ENCODE results near the gene GLRX5.
"Not testable (repeated sequence)": the region's sequence is repeated elsewhere in the genome, so short reads cannot be mapped to it uniquely, and the experiment has no call there.

GLRX5 gene

GRCh38 chr14:95507701-95508103, 27.1 kb upstream of the GLRX5 start:
- no peaks in the 10 kb centered on the region for H3K36me3 ChIP-seq (ENCODE audit: control insufficient read depth in 2 of 2, insufficient read depth in 2 of 2, low read length in 2 of 2)
- no peak overlapping the region for H3K4me3 ChIP-seq (ENCODE audit: low read length in 2 of 2)
- no peak overlapping the region for H3K9ac ChIP-seq (ENCODE audit: low read depth in 1 of 2, low read length in 2 of 2)
- H3K9me3 ChIP-seq (ENCODE audit: control insufficient read depth in 2 of 2, low read length in 2 of 2), result no peaks in the 10 kb centered on the region
- H3K27ac ChIP-seq (ENCODE audit: low read depth in 2 of 2, low read length in 2 of 2), result peak overlapping the region in 1 of 2 donors; percentile 26
- peaks cover 8 to 10% of the 10 kb centered on the region in 2 donors for H3K4me1 ChIP-seq (ENCODE audit: control insufficient read depth in 2 of 2, insufficient read depth in 2 of 2, low read length in 2 of 2)
- no peaks in the 10 kb centered on the region for H3K27me3 ChIP-seq (ENCODE audit: control insufficient read depth in 2 of 2, insufficient read depth in 2 of 2, low read length in 2 of 2)

- H3K27me3 ChIP-seq (ENCODE audit: control insufficient read depth in 2 of 2, insufficient read depth in 2 of 2, low read length in 2 of 2), result no peaks in the 10 kb centered on the region
- no peaks in the 10 kb centered on the region for H3K9me3 ChIP-seq (ENCODE audit: control insufficient read depth in 2 of 2, low read length in 2 of 2)
- no peak overlapping the region for H3K27ac ChIP-seq (ENCODE audit: low read depth in 2 of 2, low read length in 2 of 2)
- peaks cover 8 to 10% of the 10 kb centered on the region in 2 donors for H3K4me1 ChIP-seq (ENCODE audit: control insufficient read depth in 2 of 2, insufficient read depth in 2 of 2, low read length in 2 of 2)
- no peak overlapping the region for H3K9ac ChIP-seq (ENCODE audit: low read depth in 1 of 2, low read length in 2 of 2)
- H3K4me3 ChIP-seq (ENCODE audit: low read length in 2 of 2), result no peak overlapping the region
- H3K36me3 ChIP-seq (ENCODE audit: control insufficient read depth in 2 of 2, insufficient read depth in 2 of 2, low read length in 2 of 2), result no peaks in the 10 kb centered on the region
Observed at GRCh38 chr14:95508377-95508776, 26.5 kb upstream of the GLRX5 start.

GRCh38 chr14:95509495-95509894, 25.4 kb upstream of the GLRX5 start:
- H3K4me3 ChIP-seq (ENCODE audit: low read length in 2 of 2), result no peak overlapping the region
- no peak overlapping the region for H3K27ac ChIP-seq (ENCODE audit: low read depth in 2 of 2, low read length in 2 of 2)
- no peaks in the 10 kb centered on the region for H3K27me3 ChIP-seq (ENCODE audit: control insufficient read depth in 2 of 2, insufficient read depth in 2 of 2, low read length in 2 of 2)
- H3K36me3 ChIP-seq (ENCODE audit: control insufficient read depth in 2 of 2, insufficient read depth in 2 of 2, low read length in 2 of 2), result no peaks in the 10 kb centered on the region
- no peak overlapping the region for H3K9ac ChIP-seq (ENCODE audit: low read depth in 1 of 2, low read length in 2 of 2)
- H3K9me3 ChIP-seq (ENCODE audit: control insufficient read depth in 2 of 2, low read length in 2 of 2), result no peaks in the 10 kb centered on the region
- peaks cover 11% of the 10 kb centered on the region in 2 donors for H3K4me1 ChIP-seq (ENCODE audit: control insufficient read depth in 2 of 2, insufficient read depth in 2 of 2, low read length in 2 of 2)

- not testable (repeated sequence) for H3K9me3 ChIP-seq (ENCODE audit: control insufficient read depth in 2 of 2, low read length in 2 of 2); H3K27ac ChIP-seq (ENCODE audit: low read depth in 2 of 2, low read length in 2 of 2); H3K36me3 ChIP-seq (ENCODE audit: control insufficient read depth in 2 of 2, insufficient read depth in 2 of 2, low read length in 2 of 2); H3K9ac ChIP-seq (ENCODE audit: low read depth in 1 of 2, low read length in 2 of 2); H3K27me3 ChIP-seq (ENCODE audit: control insufficient read depth in 2 of 2, insufficient read depth in 2 of 2, low read length in 2 of 2); H3K4me3 ChIP-seq (ENCODE audit: low read length in 2 of 2)
- H3K4me1 ChIP-seq (ENCODE audit: control insufficient read depth in 2 of 2, insufficient read depth in 2 of 2, low read length in 2 of 2), result peaks cover 19 to 20% of the 10 kb centered on the region in 2 donors
Observed at GRCh38 chr14:95510344-95510743, 24.5 kb upstream of the GLRX5 start.

GRCh38 chr14:95510804-95511203, 24.0 kb upstream of the GLRX5 start:
- H3K9ac ChIP-seq (ENCODE audit: low read depth in 1 of 2, low read length in 2 of 2), result no peak overlapping the region
- no peak overlapping the region for H3K4me3 ChIP-seq (ENCODE audit: low read length in 2 of 2)
- H3K27ac ChIP-seq (ENCODE audit: low read depth in 2 of 2, low read length in 2 of 2), result no peak overlapping the region
- H3K4me1 ChIP-seq (ENCODE audit: control insufficient read depth in 2 of 2, insufficient read depth in 2 of 2, low read length in 2 of 2), result peaks cover 23 to 24% of the 10 kb centered on the region in 2 donors
- H3K36me3 ChIP-seq (ENCODE audit: control insufficient read depth in 2 of 2, insufficient read depth in 2 of 2, low read length in 2 of 2), result no peaks in the 10 kb centered on the region
- H3K27me3 ChIP-seq (ENCODE audit: control insufficient read depth in 2 of 2, insufficient read depth in 2 of 2, low read length in 2 of 2), result no peaks in the 10 kb centered on the region
- H3K9me3 ChIP-seq (ENCODE audit: control insufficient read depth in 2 of 2, low read length in 2 of 2), result no peaks in the 10 kb centered on the region

- Histone ChIP-seq H3K36me3 (ENCODE audit: control insufficient read depth in 2 of 2, insufficient read depth in 2 of 2, low read length in 2 of 2) (no peaks in the 10 kb centered on the region), H3K27me3 (ENCODE audit: control insufficient read depth in 2 of 2, insufficient read depth in 2 of 2, low read length in 2 of 2) (no peaks in the 10 kb centered on the region), H3K9me3 (ENCODE audit: control insufficient read depth in 2 of 2, low read length in 2 of 2) (no peaks in the 10 kb centered on the region), H3K27ac (ENCODE audit: low read depth in 2 of 2, low read length in 2 of 2) (no peak overlapping the region), H3K9ac (ENCODE audit: low read depth in 1 of 2, low read length in 2 of 2) (no peak overlapping the region), H3K4me3 (ENCODE audit: low read length in 2 of 2) (no peak overlapping the region), H3K4me1 (ENCODE audit: control insufficient read depth in 2 of 2, insufficient read depth in 2 of 2, low read length in 2 of 2) (peaks cover 25 to 28% of the 10 kb centered on the region in 2 donors)
Observed at GRCh38 chr14:95511687-95512086, 23.2 kb upstream of the GLRX5 start.

GRCh38 chr14:95513291-95513690, 21.6 kb upstream of the GLRX5 start:
- Histone ChIP-seq H3K27me3 (ENCODE audit: control insufficient read depth in 2 of 2, insufficient read depth in 2 of 2, low read length in 2 of 2) (no peaks in the 10 kb centered on the region), H3K27ac (ENCODE audit: low read depth in 2 of 2, low read length in 2 of 2) (no peak overlapping the region), H3K4me1 (ENCODE audit: control insufficient read depth in 2 of 2, insufficient read depth in 2 of 2, low read length in 2 of 2) (peaks cover 33 to 39% of the 10 kb centered on the region in 2 donors), H3K4me3 (ENCODE audit: low read length in 2 of 2) (no peak overlapping the region), H3K9me3 (ENCODE audit: control insufficient read depth in 2 of 2, low read length in 2 of 2) (no peaks in the 10 kb centered on the region), H3K9ac (ENCODE audit: low read depth in 1 of 2, low read length in 2 of 2) (no peak overlapping the region), H3K36me3 (ENCODE audit: control insufficient read depth in 2 of 2, insufficient read depth in 2 of 2, low read length in 2 of 2) (no peaks in the 10 kb centered on the region)

- H3K4me3 ChIP-seq (ENCODE audit: low read length in 2 of 2), result peak overlapping the region in 1 of 2 donors; percentile 82
Observed at GRCh38 chr14:95514131-95515079, 20.4 kb upstream of the GLRX5 start.

GRCh38 chr14:95515080-95515489, 19.8 kb upstream of the GLRX5 start:
- Histone ChIP-seq H3K27ac (ENCODE audit: low read depth in 2 of 2, low read length in 2 of 2) (peak overlapping the region; percentile 46 to 65), H3K36me3 (ENCODE audit: control insufficient read depth in 2 of 2, insufficient read depth in 2 of 2, low read length in 2 of 2) (no peaks in the 10 kb centered on the region), H3K4me1 (ENCODE audit: control insufficient read depth in 2 of 2, insufficient read depth in 2 of 2, low read length in 2 of 2) (peaks cover 36 to 40% of the 10 kb centered on the region in 2 donors), H3K9me3 (ENCODE audit: control insufficient read depth in 2 of 2, low read length in 2 of 2) (no peaks in the 10 kb centered on the region), H3K9ac (ENCODE audit: low read depth in 1 of 2, low read length in 2 of 2) (peak overlapping the region; percentile 58 to 67), H3K27me3 (ENCODE audit: control insufficient read depth in 2 of 2, insufficient read depth in 2 of 2, low read length in 2 of 2) (no peaks in the 10 kb centered on the region), H3K4me3 (ENCODE audit: low read length in 2 of 2) (peak overlapping the region; percentile 66 to 82)

More at GRCh38 chr14:95514131-95515079, 20.4 kb upstream of the GLRX5 start:
- peak overlapping the region in 1 of 2 donors; percentile 58 for H3K9ac ChIP-seq (ENCODE audit: low read depth in 1 of 2, low read length in 2 of 2)
- H3K9me3 ChIP-seq (ENCODE audit: control insufficient read depth in 2 of 2, low read length in 2 of 2), result no peaks in the 10 kb centered on the region
- H3K27me3 ChIP-seq (ENCODE audit: control insufficient read depth in 2 of 2, insufficient read depth in 2 of 2, low read length in 2 of 2), result no peaks in the 10 kb centered on the region
- no peaks in the 10 kb centered on the region for H3K36me3 ChIP-seq (ENCODE audit: control insufficient read depth in 2 of 2, insufficient read depth in 2 of 2, low read length in 2 of 2)
- H3K27ac ChIP-seq (ENCODE audit: low read depth in 2 of 2, low read length in 2 of 2), result peak overlapping the region in 1 of 2 donors; percentile 65
- H3K4me1 ChIP-seq (ENCODE audit: control insufficient read depth in 2 of 2, insufficient read depth in 2 of 2, low read length in 2 of 2), result peaks cover 35 to 40% of the 10 kb centered on the region in 2 donors
